CD4-positive, alpha-beta T cell (primary cell): ENCODE measurements around the gene TEX101. TPM values are rescaled to one million over a fixed set of nuclear protein-coding genes. Genes with fewer than 3 reads are reported as not detected.

Source experiments
- ATAC-seq: fragments of 200-7000 bp; cut with Tn5 transposase; one replicate; pipeline ENCODE4 v1.10.0; 2022; ENCODE audit warnings: mild to moderate bottlenecking; ENCODE audit not compliant: poor library complexity
- CTCF ChIA-PET: fragments of 350-600 bp; sonication (Branson Sonifier 250); formaldehyde crosslinking; loops from one replicate; lab custom pipeline; 2021; ENCODE audit warnings: antibody characterized with exemption, inconsistent platforms; lab: Charles Lee
- POLR2A ChIA-PET: fragments of 350-600 bp; sonication (Branson Sonifier 250); formaldehyde crosslinking; loops from one replicate; lab custom pipeline; 2021; ENCODE audit warnings: antibody characterized with exemption, inconsistent platforms; lab: Charles Lee
- DNase-seq, 14 experiments: peaks; one replicate each; pipeline ENCODE4 v3.0.0-alpha.2; 2013 to 2020; ENCODE audit warnings: mixed read lengths in 2 of 14
- H3K27ac ChIP-seq, 2 donors: one replicate each; pipeline versions ENCODE4 v1.5.1 to v1.7.0; 2013; ENCODE audit warnings: low read length in 2 of 2, low read depth in 1 of 2, mild to moderate bottlenecking in 1 of 2
- H3K27me3 ChIP-seq, 2 experiments: 1 replicate in 1 of 2; 2 replicates in 1 of 2; pipeline versions ENCODE4 v1.6.1 to v1.7.0; 2013; ENCODE audit warnings: low read length in 2 of 2, control low read depth in 1 of 2, mild to moderate bottlenecking in 1 of 2, moderate library complexity in 1 of 2; ENCODE audit not compliant: insufficient read depth in 2 of 2, control insufficient read depth in 1 of 2
- H3K36me3 ChIP-seq: one replicate; pipeline ENCODE4 v1.6.1; 2013; ENCODE audit warnings: low read length, control low read depth; ENCODE audit not compliant: insufficient read depth
- H3K4me1 ChIP-seq: one replicate; pipeline ENCODE4 v1.6.1; 2013; ENCODE audit warnings: low read length, control low read depth; ENCODE audit not compliant: insufficient read depth
- H3K4me3 ChIP-seq: one replicate; pipeline ENCODE4 v1.5.1; 2013; ENCODE audit warnings: mild to moderate bottlenecking, low read length, moderate library complexity
- H3K9me3 ChIP-seq, 2 experiments: 1 replicate in 1 of 2; 2 replicates in 1 of 2; pipeline versions ENCODE4 v1.6.1 to v1.7.0; 2013; ENCODE audit warnings: low read length in 2 of 2, mild to moderate bottlenecking in 2 of 2, control low read depth in 1 of 2, moderate library complexity in 1 of 2; ENCODE audit not compliant: control insufficient read depth in 1 of 2, insufficient read depth in 1 of 2
- H3K27ac Mint-ChIP-seq: one replicate; pipeline ENCODE4 v1.8.0; 2020; ENCODE audit warnings: mixed read lengths
- H3K27me3 Mint-ChIP-seq: one replicate; pipeline ENCODE4 v1.8.0; 2021; ENCODE audit warnings: mixed read lengths
- H3K36me3 Mint-ChIP-seq: one replicate; pipeline ENCODE4 v1.8.0; 2021; ENCODE audit warnings: low read depth, mixed read lengths
- H3K4me1 Mint-ChIP-seq: one replicate; pipeline ENCODE4 v1.8.0; 2021; ENCODE audit warnings: low read depth, mixed read lengths
- H3K4me3 Mint-ChIP-seq: one replicate; pipeline ENCODE4 v1.8.0; 2020; ENCODE audit warnings: mild to moderate bottlenecking, mixed read lengths
- H3K9me3 Mint-ChIP-seq: one replicate; pipeline ENCODE4 v1.8.0; 2020; ENCODE audit warnings: mixed read lengths
- intact Hi-C, 2 experiments: fragments of 100-400 bp; cut with DNase I in 1 of 2; cut with micrococcal nuclease in 1 of 2; formaldehyde crosslinking; loops; one replicate each; pipeline versions ENCODE4 v1.15.1 to v1.9.0; 2023 to 2025; cut with DNase I, micrococcal nuclease
- total RNA-seq, 174 experiments: library from RNA in 2 of 174; stranded (reverse) in 2 of 174; gene quantifications; one replicate each; pipeline ENCODE4 v1.2.3 and lab custom pipeline; 2021 to 2026
- TF ChIP-seq, protein P1 (sequence below): fragments of 200-600 bp; IDR thresholded peaks from one replicate; pipeline ENCODE4 v1.8.0; 2022; ENCODE audit warnings: antibody characterized with exemption, mild to moderate bottlenecking

Gene TEX101
- total RNA-seq, 2 experiments from 2014 or later = not detected

DNA sequence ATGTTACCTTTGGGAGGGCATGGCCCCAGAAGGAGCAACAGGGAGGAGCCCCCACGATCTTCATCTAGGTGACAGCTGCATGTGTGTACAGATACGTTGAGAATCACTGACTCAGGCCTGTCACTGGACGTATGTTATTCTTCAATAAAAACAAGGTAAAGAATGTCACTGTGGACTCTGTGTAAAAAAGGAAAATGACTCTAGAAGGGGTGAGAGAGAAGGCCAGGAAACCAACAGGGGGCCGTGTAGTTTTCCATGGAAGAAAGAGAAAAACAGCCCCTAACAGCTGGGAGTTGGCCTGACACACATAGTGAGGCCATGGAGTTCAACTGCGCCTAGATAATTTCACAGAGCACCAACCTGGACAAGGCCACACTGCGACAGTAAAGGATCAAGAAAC is 52.6 kb downstream of the TEX101 start:
- TF ChIP-seq, protein P1, sequence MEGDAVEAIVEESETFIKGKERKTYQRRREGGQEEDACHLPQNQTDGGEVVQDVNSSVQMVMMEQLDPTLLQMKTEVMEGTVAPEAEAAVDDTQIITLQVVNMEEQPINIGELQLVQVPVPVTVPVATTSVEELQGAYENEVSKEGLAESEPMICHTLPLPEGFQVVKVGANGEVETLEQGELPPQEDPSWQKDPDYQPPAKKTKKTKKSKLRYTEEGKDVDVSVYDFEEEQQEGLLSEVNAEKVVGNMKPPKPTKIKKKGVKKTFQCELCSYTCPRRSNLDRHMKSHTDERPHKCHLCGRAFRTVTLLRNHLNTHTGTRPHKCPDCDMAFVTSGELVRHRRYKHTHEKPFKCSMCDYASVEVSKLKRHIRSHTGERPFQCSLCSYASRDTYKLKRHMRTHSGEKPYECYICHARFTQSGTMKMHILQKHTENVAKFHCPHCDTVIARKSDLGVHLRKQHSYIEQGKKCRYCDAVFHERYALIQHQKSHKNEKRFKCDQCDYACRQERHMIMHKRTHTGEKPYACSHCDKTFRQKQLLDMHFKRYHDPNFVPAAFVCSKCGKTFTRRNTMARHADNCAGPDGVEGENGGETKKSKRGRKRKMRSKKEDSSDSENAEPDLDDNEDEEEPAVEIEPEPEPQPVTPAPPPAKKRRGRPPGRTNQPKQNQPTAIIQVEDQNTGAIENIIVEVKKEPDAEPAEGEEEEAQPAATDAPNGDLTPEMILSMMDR = no peak
- H3K4me1 Mint-ChIP-seq = peaks cover 73% of the 10 kb centered on the region
- H3K4me3 ChIP-seq = no peak overlapping the region
- no peaks in the 10 kb centered on the region for H3K27me3 ChIP-seq
- no peaks in the 10 kb centered on the region for H3K9me3 Mint-ChIP-seq
- H3K9me3 ChIP-seq = no peaks in the 10 kb centered on the region
- no peak for DNase-seq
- H3K4me3 Mint-ChIP-seq = peak overlapping the region; percentile 9
- no peaks in the 10 kb centered on the region for H3K27me3 Mint-ChIP-seq
- peak overlapping the region; percentile 92 for H3K27ac Mint-ChIP-seq
- H3K27ac ChIP-seq = peak overlapping the region in 1 of 2 donors; percentile 84
- H3K4me1 ChIP-seq = peaks cover 82% of the 10 kb centered on the region
- peaks cover 11% of the 10 kb centered on the region for H3K36me3 Mint-ChIP-seq
- ATAC-seq = no peak
- ChIA-PET CTCF (no interaction called here), POLR2A (no interaction called here)
- intact Hi-C loops = loop anchor here in 1 of 2 experiments (10.0 kb wide), 1 partner anchor 288 kb away; the partner anchor contains the start of gene SMG9
- H3K36me3 ChIP-seq = no peaks in the 10 kb centered on the region

DNA sequence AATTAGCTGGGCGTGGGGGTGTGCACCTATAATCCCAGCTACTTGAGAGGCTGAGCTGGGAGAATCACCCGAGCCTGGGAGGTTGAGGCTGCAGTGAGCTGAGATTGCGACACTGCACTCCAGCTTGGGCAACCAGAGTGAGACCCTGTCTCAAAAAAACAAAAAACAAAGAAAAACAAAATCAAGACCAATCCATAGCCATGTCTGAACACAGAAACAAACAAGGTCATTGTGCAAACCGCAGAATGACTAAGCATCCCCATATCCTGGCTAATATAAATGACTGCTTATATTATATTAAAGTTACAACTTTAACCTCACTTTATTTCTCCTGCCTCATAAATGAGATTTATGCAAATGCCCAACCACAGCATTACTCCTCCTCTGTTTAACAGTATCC is 53.0 kb downstream of the TEX101 start:
- H3K4me1 ChIP-seq = peaks cover 80% of the 10 kb centered on the region
- ATAC-seq = no peak
- Mint-ChIP-seq H3K36me3 (peaks cover 11% of the 10 kb centered on the region), H3K27ac (peak overlapping the region; percentile 92), H3K9me3 (no peaks in the 10 kb centered on the region), H3K4me1 (peaks cover 69% of the 10 kb centered on the region), H3K27me3 (no peaks in the 10 kb centered on the region), H3K4me3 (peak overlapping the region; percentile 12)
- DNase-seq = peak in 1 of 14 experiments; percentile 21
- H3K4me3 ChIP-seq = no peak overlapping the region
- H3K27me3 ChIP-seq = no peaks in the 10 kb centered on the region
- no peaks in the 10 kb centered on the region for H3K36me3 ChIP-seq
- H3K9me3 ChIP-seq = no peaks in the 10 kb centered on the region
- TF ChIP-seq, protein P1 = no peak
- peak overlapping the region in 1 of 2 donors; percentile 84 for H3K27ac ChIP-seq
- intact Hi-C loops = loop anchor here (1.0 to 10.0 kb wide), 2 partner anchors 28 to 287 kb away; partner anchors contain the start of gene SMG9 (in 1 of the 2)
- POLR2A ChIA-PET = interaction anchor here (2.0 kb wide), 1 partner anchor 37 kb away, joined by 12 read pairs; the partner anchor contains the start of gene PHLDB3
- CTCF ChIA-PET = interaction anchor here (0.7 to 1.2 kb wide), 2 partner anchors 29 to 35 kb away, joined by 3 to 4 read pairs; no protein-coding TSS in a partner anchor

Other genes starting within 250 kb of the TEX101 start
- gene PSG5, start 228.4 kb upstream of the TEX101 start, total RNA-seq = not detected
- gene PSG4, start 209.3 kb upstream of the TEX101 start, total RNA-seq = not detected
- not detected for gene PSG9, start 145.4 kb upstream of the TEX101 start, total RNA-seq
- not detected for gene CD177, start 61.2 kb upstream of the TEX101 start, total RNA-seq
- 10 to 100 TPM; 35.6 to 37.3 TPM for gene LYPD3, start 50.7 kb downstream of the TEX101 start, total RNA-seq
- 10 to 100 TPM; 75.1 to 77.4 TPM for gene PHLDB3, start 89.9 kb downstream of the TEX101 start, total RNA-seq
- 10 to 100 TPM; 20.2 to 21.7 TPM for gene ETHE1, start 112.3 kb downstream of the TEX101 start, total RNA-seq
- 1 to 10 TPM; 2.6 to 2.7 TPM for gene ZNF575, start 118.3 kb downstream of the TEX101 start, total RNA-seq
- gene XRCC1, start 160.6 kb downstream of the TEX101 start, total RNA-seq = 10 to 100 TPM; 25.1 to 26.2 TPM
- not detected for gene PINLYP, start 160.9 kb downstream of the TEX101 start, total RNA-seq
- gene IRGQ, start 181.2 kb downstream of the TEX101 start, total RNA-seq = 10 to 100 TPM; 28.9 to 29.8 TPM
- 1 to 10 TPM; 4.1 to 4.8 TPM for gene ZNF576, start 181.7 kb downstream of the TEX101 start, total RNA-seq
- under 1 TPM; 0.25 to 0.56 TPM for gene SRRM5, start 197.2 kb downstream of the TEX101 start, total RNA-seq
- 10 to 100 TPM; 22.3 to 24.8 TPM for gene ZNF428, start 204.7 kb downstream of the TEX101 start, total RNA-seq
- under 1 TPM; 0.28 to 0.36 TPM for gene CADM4, start 225.0 kb downstream of the TEX101 start, total RNA-seq